ENCODE data around the gene CCDC7.
A peak's percentile ranks its signal among the peaks of the same experiment; 100 is the strongest.

Gene CCDC7

DNA sequence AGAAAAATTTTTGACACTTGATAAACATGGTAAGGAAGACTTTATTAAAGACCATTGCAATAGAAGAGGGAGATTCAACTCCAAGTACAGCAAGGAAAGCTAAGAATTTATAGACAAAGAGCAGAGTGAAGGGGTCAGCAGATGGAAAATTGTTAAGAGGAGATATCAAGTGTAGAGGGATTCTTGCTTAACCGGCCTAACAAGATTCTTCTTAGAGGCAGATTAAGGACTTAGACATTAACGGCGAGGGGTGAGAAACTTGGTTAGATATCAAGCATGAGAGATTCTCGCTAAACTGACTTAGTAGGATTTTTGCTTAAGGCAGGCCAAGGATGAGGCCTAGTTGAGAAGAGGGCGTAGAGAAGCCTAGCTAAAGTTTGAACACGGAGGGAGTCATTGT, 436.1 kb downstream of the CCDC7 start:
- peak; percentile 19 to 79 for DNase-seq
- H3K9ac ChIP-seq (ENCODE audit: low read length): no peak overlapping the region
- no peak overlapping the region for H3K4me2 ChIP-seq (ENCODE audit: low read length)
- H2AFZ ChIP-seq (ENCODE audit: insufficient read depth, low read length, poor library complexity): no peak overlapping the region
- H2BK120ac ChIP-seq (ENCODE audit: insufficient read depth, low read length, poor library complexity): no peak overlapping the region
- H3K79me2 ChIP-seq (ENCODE audit: control insufficient read depth, insufficient read depth, low read length, poor library complexity): no peaks in the 10 kb centered on the region
- no peaks in the 10 kb centered on the region for H3K36me3 ChIP-seq (ENCODE audit: control insufficient read depth in 1 of 2, insufficient read depth in 2 of 2, low read length in 2 of 2)
- H3K27me3 ChIP-seq (ENCODE audit: insufficient read depth, low read length): no peaks in the 10 kb centered on the region
- peaks cover 3 to 6% of the 10 kb centered on the region in 2 experiments for H3K4me1 ChIP-seq (ENCODE audit: control insufficient read depth in 1 of 2, insufficient read depth in 2 of 2, low read length in 2 of 2)
- no peak overlapping the region for H3K14ac ChIP-seq (ENCODE audit: low read length)
- no peak overlapping the region for H2BK5ac ChIP-seq (ENCODE audit: low read depth, low read length, poor library complexity)
- no peaks in the 10 kb centered on the region for H3K79me1 ChIP-seq (ENCODE audit: low read length)
- H2BK12ac ChIP-seq (ENCODE audit: low read length): no peak overlapping the region
- no peak overlapping the region for H4K8ac ChIP-seq (ENCODE audit: low read depth, low read length)
- H4K12ac ChIP-seq (ENCODE audit: low read depth, low read length): no peak overlapping the region
- H2AK5ac ChIP-seq (ENCODE audit: low read length): no peak overlapping the region
- H4K91ac ChIP-seq (ENCODE audit: low read depth, low read length): no peak overlapping the region
- H3K4ac ChIP-seq (ENCODE audit: low read depth, low read length): no peak overlapping the region
- no CpG with 5 or more reads among the region's 6 CpGs for WGBS (ENCODE audit: extremely low coverage, insufficient coverage, insufficient read length)
- H3K27ac ChIP-seq (ENCODE audit: low read depth, low read length): no peak overlapping the region
- no peak overlapping the region for H3K23ac ChIP-seq (ENCODE audit: low read length)
- H3K9me3 ChIP-seq (ENCODE audit: insufficient read depth, low read depth, low read length): no peaks in the 10 kb centered on the region
- H3K4me3 ChIP-seq (ENCODE audit: low read depth, low read length): no peak overlapping the region
- H3K18ac ChIP-seq (ENCODE audit: low read length): no peak overlapping the region

- Histone ChIP-seq H3K4me1 (ENCODE audit: control insufficient read depth in 1 of 2, insufficient read depth in 2 of 2, low read length in 2 of 2) (no peaks in the 10 kb centered on the region), H2BK120ac (ENCODE audit: insufficient read depth, low read length, poor library complexity) (no peak overlapping the region), H3K18ac (ENCODE audit: low read length) (no peak overlapping the region), H3K4ac (ENCODE audit: low read depth, low read length) (no peak overlapping the region), H2BK12ac (ENCODE audit: low read length) (no peak overlapping the region), H3K9me3 (ENCODE audit: insufficient read depth, low read depth, low read length) (no peaks in the 10 kb centered on the region), H3K4me2 (ENCODE audit: low read length) (no peak overlapping the region), H4K8ac (ENCODE audit: low read depth, low read length) (no peak overlapping the region), H2AFZ (ENCODE audit: insufficient read depth, low read length, poor library complexity) (no peak overlapping the region), H4K12ac (ENCODE audit: low read depth, low read length) (peak overlapping the region; percentile 26), H3K14ac (ENCODE audit: low read length) (no peak overlapping the region), H3K4me3 (ENCODE audit: low read depth, low read length) (no peak overlapping the region), H3K36me3 (ENCODE audit: control insufficient read depth in 1 of 2, insufficient read depth in 2 of 2, low read length in 2 of 2) (no peaks in the 10 kb centered on the region), H3K9ac (ENCODE audit: low read length) (no peak overlapping the region), H3K23ac (ENCODE audit: low read length) (no peak overlapping the region), H3K79me1 (ENCODE audit: low read length) (no peaks in the 10 kb centered on the region), H4K91ac (ENCODE audit: low read depth, low read length) (no peak overlapping the region), H2AK5ac (ENCODE audit: low read length) (no peak overlapping the region), H3K27ac (ENCODE audit: low read depth, low read length) (no peak overlapping the region), H3K27me3 (ENCODE audit: insufficient read depth, low read length) (no peaks in the 10 kb centered on the region), H3K79me2 (ENCODE audit: control insufficient read depth, insufficient read depth, low read length, poor library complexity) (no peaks in the 10 kb centered on the region), H2BK5ac (ENCODE audit: low read depth, low read length, poor library complexity) (no peak overlapping the region)
- no peak for DNase-seq
- no CpG with 5 or more reads among the region's 7 CpGs for WGBS (ENCODE audit: extremely low coverage, insufficient coverage, insufficient read length)
Observed at GRCh38 chr10:32887481-32887880, 441.5 kb downstream of the CCDC7 start.

DNA sequence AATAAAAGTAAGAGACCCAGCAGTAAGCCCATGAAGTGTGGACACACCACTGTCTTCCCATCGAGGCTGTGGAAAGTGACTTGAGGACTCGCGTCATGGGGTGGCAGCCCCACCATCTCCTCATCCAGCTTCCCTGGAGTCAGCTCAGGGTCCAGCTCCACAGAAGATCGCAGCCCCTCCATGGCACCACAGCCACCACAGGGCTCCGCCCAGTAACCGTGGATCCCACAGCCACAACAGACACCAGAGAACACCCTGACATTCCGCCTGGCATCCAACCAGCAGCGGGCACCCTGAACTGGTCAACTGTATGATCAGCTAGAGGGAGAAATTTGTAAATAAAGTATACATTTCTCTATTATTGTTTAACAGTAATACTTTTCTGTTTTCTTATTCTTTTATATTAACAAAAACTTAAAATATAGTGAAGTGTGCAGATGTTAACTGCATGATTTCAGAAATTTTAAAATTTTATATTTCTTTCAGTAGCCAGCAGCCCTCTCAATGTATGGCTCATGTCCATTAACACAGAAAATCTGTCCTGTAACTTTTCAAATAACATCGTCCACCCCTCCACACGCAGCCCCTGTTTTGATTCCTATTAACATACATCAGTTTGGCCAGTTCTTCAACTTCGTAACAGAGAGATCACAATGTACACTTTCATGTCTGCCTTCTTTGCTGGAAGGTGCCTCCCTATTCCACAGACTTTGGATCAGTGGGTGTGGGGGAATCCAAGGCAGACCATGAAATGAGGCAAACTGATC, 442.4 kb downstream of the CCDC7 start:
- H2AK5ac ChIP-seq (ENCODE audit: low read length): no peak overlapping the region
- H3K4ac ChIP-seq (ENCODE audit: low read depth, low read length): no peak overlapping the region
- H2AFZ ChIP-seq (ENCODE audit: insufficient read depth, low read length, poor library complexity): no peak overlapping the region
- no peak overlapping the region for H3K4me2 ChIP-seq (ENCODE audit: low read length)
- H3K27me3 ChIP-seq (ENCODE audit: insufficient read depth, low read length): no peaks in the 10 kb centered on the region
- H3K4me1 ChIP-seq (ENCODE audit: control insufficient read depth in 1 of 2, insufficient read depth in 2 of 2, low read length in 2 of 2): no peaks in the 10 kb centered on the region
- H3K79me1 ChIP-seq (ENCODE audit: low read length): no peaks in the 10 kb centered on the region
- no peak overlapping the region for H3K14ac ChIP-seq (ENCODE audit: low read length)
- no peak overlapping the region for H2BK5ac ChIP-seq (ENCODE audit: low read depth, low read length, poor library complexity)
- no peaks in the 10 kb centered on the region for H3K79me2 ChIP-seq (ENCODE audit: control insufficient read depth, insufficient read depth, low read length, poor library complexity)
- no peak overlapping the region for H4K91ac ChIP-seq (ENCODE audit: low read depth, low read length)
- DNase-seq: no peak
- no peak overlapping the region for H2BK12ac ChIP-seq (ENCODE audit: low read length)
- H4K12ac ChIP-seq (ENCODE audit: low read depth, low read length): no peak overlapping the region
- no peak overlapping the region for H3K9ac ChIP-seq (ENCODE audit: low read length)
- no peak overlapping the region for H3K23ac ChIP-seq (ENCODE audit: low read length)
- H3K4me3 ChIP-seq (ENCODE audit: low read depth, low read length): no peak overlapping the region
- WGBS (ENCODE audit: extremely low coverage, insufficient coverage, insufficient read length): no CpG with 5 or more reads among the region's 11 CpGs
- no peaks in the 10 kb centered on the region for H3K9me3 ChIP-seq (ENCODE audit: insufficient read depth, low read depth, low read length)
- no peak overlapping the region for H3K18ac ChIP-seq (ENCODE audit: low read length)
- no peaks in the 10 kb centered on the region for H3K36me3 ChIP-seq (ENCODE audit: control insufficient read depth in 1 of 2, insufficient read depth in 2 of 2, low read length in 2 of 2)
- H2BK120ac ChIP-seq (ENCODE audit: insufficient read depth, low read length, poor library complexity): no peak overlapping the region
- H4K8ac ChIP-seq (ENCODE audit: low read depth, low read length): no peak overlapping the region
- H3K27ac ChIP-seq (ENCODE audit: low read depth, low read length): no peak overlapping the region

GRCh38 chr10:32889631-32890212, 443.8 kb downstream of the CCDC7 start:
- peaks cover 0 to 2% of the 10 kb centered on the region in 2 experiments for H3K4me1 ChIP-seq (ENCODE audit: control insufficient read depth in 1 of 2, insufficient read depth in 2 of 2, low read length in 2 of 2)
- no peak overlapping the region for H2BK120ac ChIP-seq (ENCODE audit: insufficient read depth, low read length, poor library complexity)
- no peak overlapping the region for H2AFZ ChIP-seq (ENCODE audit: insufficient read depth, low read length, poor library complexity)
- H4K12ac ChIP-seq (ENCODE audit: low read depth, low read length): no peak overlapping the region
- no peaks in the 10 kb centered on the region for H3K79me1 ChIP-seq (ENCODE audit: low read length)
- no peak overlapping the region for H3K4ac ChIP-seq (ENCODE audit: low read depth, low read length)
- no peak overlapping the region for H2AK5ac ChIP-seq (ENCODE audit: low read length)
- H3K4me3 ChIP-seq (ENCODE audit: low read depth, low read length): no peak overlapping the region
- H3K79me2 ChIP-seq (ENCODE audit: control insufficient read depth, insufficient read depth, low read length, poor library complexity): no peaks in the 10 kb centered on the region
- H3K9ac ChIP-seq (ENCODE audit: low read length): no peak overlapping the region
- peaks cover 0 to 2% of the 10 kb centered on the region in 2 experiments for H3K36me3 ChIP-seq (ENCODE audit: control insufficient read depth in 1 of 2, insufficient read depth in 2 of 2, low read length in 2 of 2)
- no peaks in the 10 kb centered on the region for H3K27me3 ChIP-seq (ENCODE audit: insufficient read depth, low read length)
- H3K18ac ChIP-seq (ENCODE audit: low read length): no peak overlapping the region
- H3K23ac ChIP-seq (ENCODE audit: low read length): no peak overlapping the region
- WGBS (ENCODE audit: extremely low coverage, insufficient coverage, insufficient read length): no CpG with 5 or more reads among the region's 1 CpG
- no peak overlapping the region for H2BK12ac ChIP-seq (ENCODE audit: low read length)
- DNase-seq: peak in 1 of 2 donors; percentile 28
- no peak overlapping the region for H3K4me2 ChIP-seq (ENCODE audit: low read length)
- no peak overlapping the region for H3K14ac ChIP-seq (ENCODE audit: low read length)
- no peak overlapping the region for H3K27ac ChIP-seq (ENCODE audit: low read depth, low read length)
- H4K91ac ChIP-seq (ENCODE audit: low read depth, low read length): no peak overlapping the region
- H4K8ac ChIP-seq (ENCODE audit: low read depth, low read length): no peak overlapping the region
- no peaks in the 10 kb centered on the region for H3K9me3 ChIP-seq (ENCODE audit: insufficient read depth, low read depth, low read length)
- no peak overlapping the region for H2BK5ac ChIP-seq (ENCODE audit: low read depth, low read length, poor library complexity)

Measured in trophoblast cell (in vitro differentiated cells and primary cell).